GM12878 (cell line): ENCODE results near the gene ARMH1. TPM values are rescaled to one million over a fixed set of nuclear protein-coding genes. Genes with fewer than 3 reads are reported as not detected.

Experiments used
- ATAC-seq: fragments of 200-7000 bp; cut with Tn5 transposase; 3 replicates; pipeline ENCODE4 v1.9.1; 2020; ENCODE audit warnings: mild to moderate bottlenecking, moderate library complexity
- BruUV-seq: library from RNA; stranded (reverse); fragments of 400-500 nt; replicated peaks from 2 replicates; lab custom pipeline; 2021; lab: Mats Ljungman, UMichigan
- CTCF ChIA-PET: fragments of 300-600 bp; sonication (Branson Sonifier 250); formaldehyde crosslinking; extraction: SDS; loops from one replicate; lab custom pipeline; 2021; ENCODE audit warnings: inconsistent platforms; lab: Yijun Ruan, JAX
- POLR2A ChIA-PET: fragments of 350-600 bp; formaldehyde crosslinking; extraction: SDS; loops from one replicate; lab custom pipeline; 2021; ENCODE audit warnings: inconsistent platforms; lab: Charles Lee
- RAD21 ChIA-PET: fragments of 300-600 bp; sonication (Branson Sonifier 250); formaldehyde crosslinking; loops from one replicate; lab custom pipeline; 2023; ENCODE audit warnings: antibody characterized with exemption; ENCODE audit not compliant: unreplicated experiment; lab: Charles Lee
- SMC1A ChIA-PET: fragments of 300-600 bp; sonication (Branson Sonifier 250); formaldehyde crosslinking; loops from one replicate; lab custom pipeline; 2023; ENCODE audit not compliant: unreplicated experiment, uncharacterized antibody; lab: Charles Lee
- DNase-seq: peaks from one replicate; pipeline ENCODE4 v3.0.0-alpha.2; 2011; ENCODE audit warnings: low read depth, low spot score
- FAIRE-seq: peaks from 3 replicates; lab custom pipeline; 2011; peaks lifted over from hg19 to GRCh38; lab: Jason Lieb, UNC
- H2AFZ ChIP-seq: 2 replicates; pipeline ENCODE4 v1.6.0; 2011; ENCODE audit warnings: low read depth, low read length, control low read depth; ENCODE audit not compliant: control insufficient read depth
- H3K27ac ChIP-seq: 2 replicates; pipeline ENCODE4 v1.5.1; 2011; ENCODE audit warnings: control low read depth; ENCODE audit not compliant: control insufficient read depth, insufficient read depth
- H3K27me3 ChIP-seq, 2 experiments: replicated peaks in 1 of 2; 2 replicates each; pipeline versions ENCODE4 v1.6.0 to v1.6.1; 2011; ENCODE audit warnings: low read length in 1 of 2; ENCODE audit not compliant: control insufficient read depth in 2 of 2, insufficient read depth in 2 of 2
- H3K36me3 ChIP-seq, 2 experiments: 2 replicates each; pipeline ENCODE4 v1.5.1; 2011; ENCODE audit warnings: low read length in 1 of 2; ENCODE audit not compliant: control insufficient read depth in 2 of 2, insufficient read depth in 2 of 2
- H3K4me1 ChIP-seq: 2 replicates; pipeline ENCODE4 v1.6.1; 2011; ENCODE audit warnings: mild to moderate bottlenecking, low read length, moderate library complexity, mixed read lengths; ENCODE audit not compliant: control insufficient read depth, insufficient read depth
- H3K4me2 ChIP-seq: 2 replicates; pipeline ENCODE4 v1.6.0; 2011; ENCODE audit warnings: control low read depth; ENCODE audit not compliant: control insufficient read depth, insufficient read depth
- H3K4me3 ChIP-seq: fragments of 200-600 bp; sonication (generic); 2 replicates; pipeline ENCODE4 v1.5.1; 2016
- H3K79me2 ChIP-seq: 2 replicates; pipeline ENCODE4 v1.6.0; 2011; ENCODE audit warnings: low read length; ENCODE audit not compliant: control insufficient read depth, insufficient read depth
- H3K9ac ChIP-seq: 2 replicates; pipeline ENCODE4 v1.8.0; 2011; ENCODE audit warnings: low read length, control low read depth, mixed read lengths; ENCODE audit not compliant: control insufficient read depth, insufficient read depth
- H3K9me3 ChIP-seq: replicated peaks from 3 replicates; pipeline ENCODE4 v1.5.1; 2011; ENCODE audit warnings: mild to moderate bottlenecking, low read length; ENCODE audit not compliant: control insufficient read depth, insufficient read depth
- H4K20me1 ChIP-seq: 2 replicates; pipeline ENCODE4 v1.6.0; 2011; ENCODE audit not compliant: control insufficient read depth, insufficient read depth
- BCL11A ChIP-seq: IDR thresholded peaks from 2 replicates; pipeline ENCODE4 v1.6.1; 2011; ENCODE audit warnings: low read depth, low read length
- CEBPZ ChIP-seq: fragments of 150-350 bp; IDR thresholded peaks from 2 replicates; pipeline ENCODE4 v1.6.1; 2016; ENCODE audit warnings: low read depth, low read length
- ETV6 ChIP-seq, 2 experiments: fragments of 450-650 bp in 1 of 2; IDR thresholded peaks in 1 of 2; conservative IDR thresholded peaks in 1 of 2; 2 replicates each; pipeline ENCODE4 v1.6.1; 2014; ENCODE audit warnings: antibody characterized with exemption in 1 of 2, borderline replicate concordance in 1 of 2, low read depth in 1 of 2, mild to moderate bottlenecking in 1 of 2, moderate library complexity in 1 of 2
- KDM1A ChIP-seq: fragments of 200-600 bp; sonication (generic); IDR thresholded peaks from 2 replicates; pipeline ENCODE4 v1.6.1; 2016; ENCODE audit warnings: borderline replicate concordance
- POLR2AphosphoS5 ChIP-seq: IDR thresholded peaks from 2 replicates; pipeline ENCODE4 v1.6.1; 2011; ENCODE audit warnings: mild to moderate bottlenecking, low read length, inconsistent platforms
- SMARCA5 ChIP-seq: fragments of 450-650 bp; IDR thresholded peaks from 2 replicates; pipeline ENCODE4 v1.6.1; 2017; ENCODE audit warnings: mild to moderate bottlenecking
- ZNF217 ChIP-seq: fragments of 450-650 bp; IDR thresholded peaks from 2 replicates; pipeline ENCODE4 v1.6.1; 2017; ENCODE audit warnings: antibody characterized with exemption, mild to moderate bottlenecking
- WGBS: methylation state at CpG from one replicate; pipeline ENCODE4 v1.1.6; 2016; ENCODE audit warnings: low lambda C conversion rate; ENCODE audit not compliant: insufficient replicate concordance, insufficient coverage; ENCODE audit errors: missing lambda C conversion rate; 5-methylcytosine and 5-hydroxymethylcytosine counted together
- in situ Hi-C: fragments of 300-500 bp; cut with MboI; formaldehyde crosslinking; loops from 9 replicates; pipeline ENCODE4 v1.14.3; 2018; ENCODE audit warnings: mixed read lengths
- intact Hi-C: fragments of 100-400 bp; cut with micrococcal nuclease; formaldehyde crosslinking; loops from one replicate; pipeline ENCODE4 v1.14.2; 2022; ENCODE audit not compliant: unreplicated experiment
- polyA plus RNA-seq, 11 experiments: library from polyadenylated mRNA; depleted of rRNA in 4 of 11; unstranded in 6 of 11; stranded (reverse) in 5 of 11; fragments of >200 nt; fragmentation: Nextera tagmentation in 4 of 11; fragmentation: Illumina TruSeq in 1 of 11; extraction: Ambion mirVana in 4 of 11; extraction: Trizol in 1 of 11; gene quantifications; 1 replicate in 1 of 11; 2 replicates in 10 of 11; pipeline versions ENCODE4 v1.2.1 to v1.2.3, GENCODE V29; 2011 to 2016; ENCODE audit warnings: inconsistent platforms in 2 of 11, missing spikeins in 2 of 11, low read depth in 1 of 11
- total RNA-seq, 4 experiments: library from RNA; depleted of rRNA in 3 of 4; stranded (reverse); fragments of >200 nt in 3 of 4; fragmentation: Illumina TruSeq in 1 of 4; extraction: Trizol in 1 of 4; gene quantifications; 2 replicates each; pipeline versions ENCODE4 v1.2.1 to v1.2.3, GENCODE V29; 2013 to 2021

Gene ARMH1
- total and polyA plus RNA-seq, 10 of the 15 experiments (the other 5 are each of a cell fraction or from before 2014, with no cell fraction given): 0.93 to 43.9 (median 8.2) TPM

- ATAC-seq (peak; percentile 14; the same call in 1 of the 3 replicates), DNase-seq (no peak), FAIRE-seq (no peak)
- Histone ChIP-seq H3K9ac (peak overlapping the region; percentile 38), H3K4me1 (peaks cover 56% of the 10 kb centered on the region), H3K27me3 (no peaks in the 10 kb centered on the region), H3K4me2 (no peak overlapping the region; the same call in 1 of the 2 replicates), H3K79me2 (no peaks in the 10 kb centered on the region), H2AFZ (peak overlapping the region; percentile 94), H3K36me3 (no peaks in the 10 kb centered on the region), H3K9me3 (no peaks in the 10 kb centered on the region), H3K27ac (peak overlapping the region; percentile 61; the same call in 1 of the 2 replicates), H4K20me1 (no peaks in the 10 kb centered on the region), H3K4me3 (no peak overlapping the region)
- no TSS peak for BruUV-seq
- TF ChIP-seq ETV6 (conservative IDR thresholded peaks at IDR 0.05 in 1 of 2, IDR thresholded peaks at IDR 0.05 in 1 of 2; ENCODE audit: borderline replicate concordance in 1 of 2, low read depth in 1 of 2): no peak
- no peak for TF ChIP-seq KDM1A
- TF ChIP-seq BCL11A: no peak
- WGBS: 44% methylated on average over 4 of the region's 7 CpGs
- intact Hi-C loops: loop anchor here (2.0 kb wide), 1 partner anchor 40 kb away; the partner anchor contains the start of genes ARMH1 and TMEM53
- POLR2A ChIA-PET: interaction anchor here (0.8 to 9.8 kb wide), 3 partner anchors 11 to 93 kb away, joined by 3 to 110 read pairs (median 4); partner anchors contain the start of genes DYNLT4 and RNU5D-1
- in situ Hi-C loops: no loop called here
- CTCF ChIA-PET: interaction anchor here (0.6 to 12.6 kb wide), 11 partner anchors 15 to 775 kb away, joined by 3 to 175 read pairs (median 3); partner anchors contain the start of genes ARMH1, RNU5D-1 and UROD
- SMC1A ChIA-PET: interaction anchor here (1.4 to 9.8 kb wide), 4 partner anchors 17 to 42 kb away, joined by 3 to 73 read pairs (median 5); partner anchors contain the start of gene RNU5D-1
- RAD21 ChIA-PET: interaction anchor here (0.8 to 3.9 kb wide), 3 partner anchors 15 to 296 kb away, joined by 3 to 17 read pairs (median 4); partner anchors contain the start of genes HECTD3 and RNU5D-1
Measured at GRCh38 chr1:44714532-44714931, 40.0 kb downstream of the ARMH1 start.

GRCh38 chr1:44714944-44715571, 40.5 kb downstream of the ARMH1 start:
- intact Hi-C loops: loop anchor here (2.0 kb wide), 1 partner anchor 40 kb away; the partner anchor contains the start of genes ARMH1 and TMEM53
- Histone ChIP-seq H4K20me1 (no peaks in the 10 kb centered on the region), H3K4me1 (peaks cover 56% of the 10 kb centered on the region), H3K27ac (peak overlapping the region; percentile 61), H3K4me2 (peak overlapping the region; percentile 70), H3K79me2 (no peaks in the 10 kb centered on the region), H3K9ac (peak overlapping the region; percentile 38), H3K4me3 (no peak overlapping the region), H3K9me3 (no peaks in the 10 kb centered on the region), H3K36me3 (no peaks in the 10 kb centered on the region), H3K27me3 (no peaks in the 10 kb centered on the region), H2AFZ (peak overlapping the region; percentile 94)
- BruUV-seq: no TSS peak
- in situ Hi-C loops: loop anchor here (5.0 kb wide), 1 partner anchor 587 kb away; no protein-coding TSS in a partner anchor
- under 1% methylated on average over 9 of the region's 9 CpGs for WGBS
- ChIA-PET CTCF (interaction anchor here (0.6 to 12.6 kb wide), 12 partner anchors 14 to 774 kb away, joined by 3 to 175 read pairs (median 4); partner anchors contain the start of genes ARMH1, RNU5D-1 and UROD), POLR2A (interaction anchor here (0.8 to 9.8 kb wide), 2 partner anchors 15 to 92 kb away, joined by 4 to 110 read pairs; partner anchors contain the start of genes DYNLT4 and RNU5D-1), RAD21 (interaction anchor here (0.8 to 3.9 kb wide), 2 partner anchors 14 to 296 kb away, joined by 4 to 17 read pairs; partner anchors contain the start of genes HECTD3 and RNU5D-1), SMC1A (interaction anchor here (1.4 to 9.8 kb wide), 4 partner anchors 16 to 43 kb away, joined by 3 to 73 read pairs (median 5); partner anchors contain the start of gene RNU5D-1)
- ATAC-seq (peak; percentile 75), DNase-seq (peak; percentile 71), FAIRE-seq (peak; percentile 100)
- TF ChIP-seq POLR2AphosphoS5: no peak
- TF ChIP-seq CEBPZ: no peak
- TF ChIP-seq ZNF217: no peak
- TF ChIP-seq SMARCA5: no peak
- no peak for TF ChIP-seq ETV6 (conservative IDR thresholded peaks at IDR 0.05 in 1 of 2, IDR thresholded peaks at IDR 0.05 in 1 of 2; ENCODE audit: borderline replicate concordance in 1 of 2, low read depth in 1 of 2)
